Measurements from ENCODE around the gene MAP3K4.

MAP3K4 gene

GRCh38 chr6:161111261-161111660 lies 119.7 kb downstream of the MAP3K4 start:
- peaks cover 97% of the 10 kb centered on the region for H3K36me3 ChIP-seq (ENCODE audit: insufficient read depth, low read length)
- H3K9ac ChIP-seq (ENCODE audit: low read depth, low read length), result no peak overlapping the region
- H3K27ac ChIP-seq (ENCODE audit: low read length), result no peak overlapping the region
- H3K4me3 ChIP-seq (ENCODE audit: low read depth in 1 of 2, low read length in 2 of 2), result no peak overlapping the region
- no peak overlapping the region for H2AFZ ChIP-seq (ENCODE audit: low read depth, low read length)
- ATAC-seq (ENCODE audit: insufficient read depth, low read depth) (no peak), DNase-seq (no peak)
- no peaks in the 10 kb centered on the region for H3K79me2 ChIP-seq (ENCODE audit: insufficient read depth, low read length)
- no peak overlapping the region for H3K4me2 ChIP-seq (ENCODE audit: insufficient read depth, low read length)
- H3K4me1 ChIP-seq (ENCODE audit: insufficient read depth, low read length), result no peaks in the 10 kb centered on the region
- H4K20me1 ChIP-seq (ENCODE audit: insufficient read depth, low read length), result no peaks in the 10 kb centered on the region
- TF ChIP-seq CTCF (IDR thresholded peaks at IDR 0.05; ENCODE audit: borderline replicate concordance, extremely low read depth, low read length, poor library complexity, severe bottlenecking) (no peak), EZH2 (IDR thresholded peaks at IDR 0.05; ENCODE audit: borderline replicate concordance, low read depth, low read length, severe bottlenecking) (no peak)
- no peaks in the 10 kb centered on the region for H3K9me3 ChIP-seq (ENCODE audit: insufficient read depth, low read length, severe bottlenecking)
- no peaks in the 10 kb centered on the region for H3K27me3 ChIP-seq (ENCODE audit: insufficient read depth, low read length, poor library complexity)

- peaks cover 95% of the 10 kb centered on the region for H3K36me3 ChIP-seq (ENCODE audit: insufficient read depth, low read length)
Measured at GRCh38 chr6:161115468-161115867, 123.9 kb downstream of the MAP3K4 start.

GRCh38 chr6:161116554-161116953 lies 125.0 kb downstream of the MAP3K4 start:
- H3K9ac ChIP-seq (ENCODE audit: low read depth, low read length), result no peak overlapping the region
- no peak overlapping the region for H3K27ac ChIP-seq (ENCODE audit: low read length)
- no peaks in the 10 kb centered on the region for H4K20me1 ChIP-seq (ENCODE audit: insufficient read depth, low read length)
- H2AFZ ChIP-seq (ENCODE audit: low read depth, low read length), result no peak overlapping the region
- H3K79me2 ChIP-seq (ENCODE audit: insufficient read depth, low read length), result no peaks in the 10 kb centered on the region
- no peak for TF ChIP-seq CTCF (IDR thresholded peaks at IDR 0.05; ENCODE audit: borderline replicate concordance, extremely low read depth, low read length, poor library complexity, severe bottlenecking)
- no peak for TF ChIP-seq EZH2 (IDR thresholded peaks at IDR 0.05; ENCODE audit: borderline replicate concordance, low read depth, low read length, severe bottlenecking)
- DNase-seq, result no peak
- H3K4me2 ChIP-seq (ENCODE audit: insufficient read depth, low read length), result no peak overlapping the region
- H3K9me3 ChIP-seq (ENCODE audit: insufficient read depth, low read length, severe bottlenecking), result peaks cover 8% of the 10 kb centered on the region
- H3K36me3 ChIP-seq (ENCODE audit: insufficient read depth, low read length), result peaks cover 93% of the 10 kb centered on the region
- ATAC-seq (ENCODE audit: insufficient read depth, low read depth), result no peak
- H3K27me3 ChIP-seq (ENCODE audit: insufficient read depth, low read length, poor library complexity), result no peaks in the 10 kb centered on the region
- H3K4me1 ChIP-seq (ENCODE audit: insufficient read depth, low read length), result no peaks in the 10 kb centered on the region
- no peak overlapping the region for H3K4me3 ChIP-seq (ENCODE audit: low read depth in 1 of 2, low read length in 2 of 2)

More at GRCh38 chr6:161115468-161115867, 123.9 kb downstream of the MAP3K4 start:
- Histone ChIP-seq H3K79me2 (ENCODE audit: insufficient read depth, low read length) (no peaks in the 10 kb centered on the region), H3K27ac (ENCODE audit: low read length) (no peak overlapping the region), H3K4me2 (ENCODE audit: insufficient read depth, low read length) (no peak overlapping the region), H2AFZ (ENCODE audit: low read depth, low read length) (no peak overlapping the region), H3K27me3 (ENCODE audit: insufficient read depth, low read length, poor library complexity) (no peaks in the 10 kb centered on the region), H3K4me3 (ENCODE audit: low read depth in 1 of 2, low read length in 2 of 2) (no peak overlapping the region), H3K9me3 (ENCODE audit: insufficient read depth, low read length, severe bottlenecking) (peaks cover 6% of the 10 kb centered on the region), H3K4me1 (ENCODE audit: insufficient read depth, low read length) (no peaks in the 10 kb centered on the region), H4K20me1 (ENCODE audit: insufficient read depth, low read length) (no peaks in the 10 kb centered on the region), H3K9ac (ENCODE audit: low read depth, low read length) (no peak overlapping the region)
- ATAC-seq (ENCODE audit: insufficient read depth, low read depth) (no peak), DNase-seq (no peak)
- TF ChIP-seq EZH2 (IDR thresholded peaks at IDR 0.05; ENCODE audit: borderline replicate concordance, low read depth, low read length, severe bottlenecking), result no peak
- no peak for TF ChIP-seq CTCF (IDR thresholded peaks at IDR 0.05; ENCODE audit: borderline replicate concordance, extremely low read depth, low read length, poor library complexity, severe bottlenecking)

GRCh38 chr6:161117308-161117707 lies 125.7 kb downstream of the MAP3K4 start:
- Histone ChIP-seq H3K27me3 (ENCODE audit: insufficient read depth, low read length, poor library complexity) (no peaks in the 10 kb centered on the region), H4K20me1 (ENCODE audit: insufficient read depth, low read length) (no peaks in the 10 kb centered on the region), H3K9me3 (ENCODE audit: insufficient read depth, low read length, severe bottlenecking) (peaks cover 8% of the 10 kb centered on the region), H3K79me2 (ENCODE audit: insufficient read depth, low read length) (no peaks in the 10 kb centered on the region), H3K27ac (ENCODE audit: low read length) (no peak overlapping the region), H3K4me2 (ENCODE audit: insufficient read depth, low read length) (no peak overlapping the region), H3K36me3 (ENCODE audit: insufficient read depth, low read length) (peaks cover 85% of the 10 kb centered on the region), H2AFZ (ENCODE audit: low read depth, low read length) (no peak overlapping the region), H3K4me1 (ENCODE audit: insufficient read depth, low read length) (no peaks in the 10 kb centered on the region), H3K9ac (ENCODE audit: low read depth, low read length) (no peak overlapping the region), H3K4me3 (ENCODE audit: low read depth in 1 of 2, low read length in 2 of 2) (no peak overlapping the region)
- DNase-seq, result no peak
- no peak for TF ChIP-seq CTCF (IDR thresholded peaks at IDR 0.05; ENCODE audit: borderline replicate concordance, extremely low read depth, low read length, poor library complexity, severe bottlenecking)
- TF ChIP-seq EZH2 (IDR thresholded peaks at IDR 0.05; ENCODE audit: borderline replicate concordance, low read depth, low read length, severe bottlenecking), result no peak
- no peak for ATAC-seq (ENCODE audit: insufficient read depth, low read depth)

All from DND-41 (cell line).